Activated CD4-positive, alpha-beta T cell treated with anti-CD3 and anti-CD28 coated beads, Interleukin-2, Interleukin-6, amounts not matched to agents 100 ng/mL and 50 ng/mL, durations not matched to agents 16 hours and 8 hours (primary cell): ENCODE measurements around the gene PTPRK.

Experiments used
- DNase-seq: peaks from one replicate; pipeline ENCODE4 v3.0.0-alpha.2; 2020

PTPRK gene

DNA sequence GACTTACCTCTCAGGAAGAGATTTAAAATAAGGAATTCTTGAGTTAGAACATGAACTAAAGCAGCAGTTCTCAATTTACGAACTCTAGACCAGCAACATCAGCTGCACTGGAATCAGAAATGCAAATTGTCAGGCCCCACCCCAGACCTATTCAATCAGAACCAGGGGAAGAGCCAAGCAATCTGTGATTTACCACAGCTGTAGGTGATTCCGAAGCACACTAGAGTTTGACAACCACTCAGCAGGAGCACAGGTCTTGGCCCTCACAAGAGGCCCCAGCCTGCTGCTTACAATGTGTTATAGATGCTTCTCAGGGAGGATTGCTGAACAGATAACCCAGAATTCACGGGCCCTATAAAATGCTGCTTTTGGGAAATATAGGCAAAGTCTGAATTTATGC lies 279.2 kb downstream of the PTPRK start:
- DNase-seq = no peak

DNA sequence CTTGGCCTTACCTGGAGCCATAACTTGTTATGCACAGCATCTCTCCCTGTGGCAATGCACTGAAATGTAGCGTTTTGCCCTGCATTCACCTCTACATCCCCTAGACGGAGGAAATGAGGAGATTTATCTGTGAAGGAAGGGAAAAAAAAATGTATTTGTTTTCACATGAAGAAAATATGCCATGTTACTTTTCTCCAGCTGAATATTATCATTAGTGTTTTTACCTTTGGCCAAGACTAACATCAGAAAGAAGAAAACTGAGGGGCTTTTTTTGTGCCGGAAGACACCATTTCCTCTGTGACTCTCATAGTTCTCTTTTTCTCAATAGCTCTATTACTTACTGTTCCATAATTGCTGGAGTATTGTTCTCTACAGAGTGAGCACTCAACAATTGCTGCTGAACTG lies 280.4 kb downstream of the PTPRK start:
- no peak for DNase-seq

DNA sequence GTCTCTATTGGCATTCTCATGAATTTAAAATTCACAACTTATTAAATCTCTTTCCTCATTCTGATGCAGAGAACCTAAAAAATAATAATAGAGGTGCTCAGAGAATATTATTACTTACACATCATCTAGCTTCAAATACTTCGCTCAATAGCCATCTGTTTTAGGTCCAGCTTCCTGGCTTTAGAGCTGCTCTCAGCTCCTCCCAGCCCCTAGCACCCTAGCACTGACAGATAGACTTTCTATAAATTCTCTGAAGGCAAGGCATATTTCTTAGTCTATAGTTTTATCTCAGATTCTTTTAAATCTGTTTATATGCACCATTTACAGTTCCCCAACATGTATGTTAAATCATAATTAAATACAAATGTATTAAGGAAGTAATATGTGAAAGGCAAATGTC lies 281.3 kb downstream of the PTPRK start:
- no peak for DNase-seq

DNA sequence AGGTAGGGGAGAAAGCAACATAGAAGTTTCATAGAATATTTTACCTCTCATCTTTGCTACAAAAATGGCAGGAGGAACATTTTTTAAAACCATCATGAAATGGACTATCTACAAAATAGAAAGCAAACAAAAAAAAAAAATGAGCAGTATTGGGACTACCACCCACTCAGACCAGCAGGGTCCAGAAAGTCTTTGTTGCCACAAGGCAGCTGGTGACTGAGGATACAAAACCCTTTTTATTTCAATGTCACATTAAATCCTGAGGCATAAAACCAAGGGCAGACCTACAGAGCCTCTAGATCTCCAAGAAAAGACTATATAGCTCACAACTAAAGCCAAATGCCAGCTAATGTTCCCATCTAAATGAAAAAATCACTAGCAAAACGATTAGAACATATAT lies 282.2 kb downstream of the PTPRK start:
- no peak for DNase-seq

DNA sequence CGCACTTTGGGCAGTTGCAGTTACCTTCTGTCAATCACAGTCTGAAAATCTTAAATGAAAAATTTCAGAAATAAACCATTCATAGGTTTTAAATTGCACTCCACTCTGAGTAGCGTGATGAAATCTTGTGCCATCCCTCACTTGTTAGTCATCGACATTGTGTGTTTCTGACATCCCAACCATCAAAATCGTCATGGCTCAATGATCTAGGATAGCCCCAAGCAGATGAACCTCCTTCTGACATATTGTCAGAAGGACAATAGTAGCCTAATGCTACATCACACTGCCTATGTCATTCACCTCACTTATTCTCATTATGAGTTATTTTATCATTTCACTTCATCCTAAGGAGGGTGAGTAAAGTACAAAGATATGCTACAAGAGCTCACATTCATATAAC lies 284.8 kb downstream of the PTPRK start:
- DNase-seq = no peak

DNA sequence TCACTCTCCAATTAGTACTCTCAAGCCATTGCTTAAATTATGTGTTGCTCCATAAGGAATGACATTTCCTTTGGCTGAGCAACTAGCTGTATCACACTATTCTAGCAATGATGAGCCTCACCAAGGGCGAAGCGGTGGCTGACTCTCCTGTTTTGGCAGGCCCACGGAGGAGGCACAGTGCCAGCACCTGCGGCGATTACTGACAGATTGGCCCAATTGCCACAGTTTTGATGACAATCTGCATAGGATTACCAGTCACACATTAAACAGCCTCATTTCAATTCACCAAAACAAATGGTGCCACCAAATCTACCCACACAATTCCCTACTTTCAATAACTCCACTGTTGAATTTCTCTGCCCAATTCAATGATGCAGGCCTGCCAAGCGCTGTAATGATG lies 286.9 kb downstream of the PTPRK start:
- DNase-seq = no peak

DNA sequence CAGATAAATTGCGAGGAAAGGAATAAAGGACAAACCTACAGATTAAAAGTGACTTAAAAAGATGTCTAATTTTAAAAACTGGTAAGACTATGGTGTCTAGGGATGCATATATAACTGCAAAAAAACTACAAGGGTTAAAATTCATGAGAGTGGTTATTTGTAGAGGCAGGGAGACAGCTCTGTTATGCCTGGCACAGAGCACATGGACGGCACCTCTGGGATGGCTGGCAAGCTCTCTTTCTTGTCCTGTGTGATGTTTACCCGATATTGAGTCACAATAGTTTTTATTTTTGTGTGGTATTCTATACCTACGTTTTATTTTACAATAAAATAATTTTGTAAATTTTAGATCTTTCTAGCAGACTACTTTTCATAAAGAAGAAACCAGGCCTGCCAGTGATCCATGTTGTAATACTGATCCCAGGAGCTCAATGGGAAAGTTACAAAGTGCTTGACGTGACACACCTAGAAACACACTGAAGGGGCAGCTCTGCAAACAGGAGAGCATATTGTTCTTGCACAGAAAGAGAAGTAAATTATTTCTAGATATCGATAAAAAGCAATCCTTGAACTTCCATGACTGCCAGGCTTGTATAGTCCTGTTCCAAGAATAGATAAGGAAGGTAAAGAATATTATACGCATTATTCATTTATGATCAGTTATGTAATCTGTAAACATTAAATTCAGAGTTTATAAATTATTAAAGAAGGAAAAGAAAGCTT lies 290.0 kb downstream of the PTPRK start:
- DNase-seq = no peak

DNA sequence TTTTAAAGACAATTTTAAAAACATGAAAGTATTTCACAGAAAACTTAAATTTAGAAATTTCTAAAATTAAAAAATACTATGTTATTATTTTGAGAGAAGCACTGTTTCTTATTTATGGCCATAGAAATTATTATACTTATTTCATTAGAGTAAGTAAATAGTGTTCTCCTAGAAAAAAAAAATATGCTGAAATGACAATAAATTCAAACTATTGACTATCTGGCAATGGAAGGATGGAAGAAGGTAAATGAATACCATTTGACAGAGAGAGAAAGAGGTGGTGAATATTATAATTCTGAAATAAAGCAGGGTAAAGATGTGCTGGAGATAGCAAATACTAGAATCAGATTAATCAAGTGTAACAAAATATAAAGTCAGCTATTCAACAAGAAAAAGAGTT lies 294.8 kb downstream of the PTPRK start:
- DNase-seq = no peak

DNA sequence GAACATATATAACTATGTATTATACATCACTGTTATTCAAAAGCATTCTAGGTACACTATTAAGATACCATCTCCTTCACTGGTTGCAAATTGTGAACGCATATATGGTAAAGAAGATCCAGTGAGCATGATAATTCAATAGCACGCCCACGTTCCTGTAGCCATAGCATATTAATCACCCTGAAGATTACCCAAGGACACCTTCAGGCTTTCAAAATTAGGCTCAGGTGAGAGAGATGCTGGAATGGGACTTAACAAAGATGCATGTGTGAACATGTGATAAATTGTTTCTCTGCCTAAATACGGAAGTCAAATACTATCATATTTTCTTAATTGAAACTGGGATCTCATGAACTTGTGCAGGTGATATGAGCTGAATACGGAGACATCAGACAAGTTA lies 303.5 kb downstream of the PTPRK start:
- DNase-seq = no peak

DNA sequence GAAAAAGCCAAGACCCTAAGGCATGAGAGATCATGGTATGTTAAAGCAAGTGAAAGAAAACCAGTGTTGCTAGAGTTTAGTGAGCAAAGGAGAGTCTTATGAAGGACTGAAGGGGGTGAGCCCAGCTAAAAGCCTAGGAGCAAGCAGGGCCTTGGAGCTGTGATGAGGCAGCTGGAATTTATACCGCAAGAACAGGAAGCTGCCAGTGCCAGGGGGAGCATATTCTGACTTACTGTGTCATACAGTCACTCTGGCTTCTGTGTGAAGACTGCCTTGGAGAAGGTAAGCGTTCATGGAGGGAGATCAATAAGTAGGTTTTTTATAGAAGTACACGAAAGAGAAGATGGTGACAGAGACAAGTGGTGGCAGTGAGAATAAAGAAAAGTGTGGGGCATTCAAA lies 310.6 kb downstream of the PTPRK start:
- DNase-seq = no peak

DNA sequence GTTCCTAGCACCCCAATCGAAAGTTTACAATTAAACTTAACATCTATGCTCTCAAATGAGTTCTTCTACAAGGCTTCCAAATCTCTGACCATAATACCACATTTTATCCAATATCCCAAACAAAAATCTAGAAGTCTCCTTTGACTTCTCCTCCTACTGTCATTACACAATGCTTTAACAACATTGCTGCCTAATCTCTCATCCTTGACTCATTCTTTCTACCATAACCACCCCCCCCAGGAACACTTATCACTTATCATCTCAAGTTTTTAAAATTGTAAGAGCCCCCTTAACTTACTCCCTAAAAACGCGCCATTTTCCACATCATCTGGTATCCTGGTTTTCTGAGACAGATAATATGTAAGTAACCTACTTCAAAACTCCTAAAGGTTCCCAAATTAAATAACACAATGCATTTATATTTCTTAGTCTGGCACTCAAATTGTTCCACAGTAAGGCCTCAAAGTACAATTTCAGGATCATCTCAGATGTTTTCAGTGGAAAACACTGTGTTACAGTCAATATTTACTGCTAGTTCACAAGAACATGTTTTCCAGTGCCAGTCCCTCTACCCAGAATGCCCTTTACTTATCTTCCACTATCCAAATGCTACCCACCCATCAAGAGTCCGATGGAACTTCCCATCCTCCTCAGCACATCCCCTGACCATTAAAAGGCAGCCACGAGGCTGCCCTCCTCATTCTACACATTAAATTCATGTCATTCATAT lies 311.4 kb downstream of the PTPRK start:
- no peak for DNase-seq

DNA sequence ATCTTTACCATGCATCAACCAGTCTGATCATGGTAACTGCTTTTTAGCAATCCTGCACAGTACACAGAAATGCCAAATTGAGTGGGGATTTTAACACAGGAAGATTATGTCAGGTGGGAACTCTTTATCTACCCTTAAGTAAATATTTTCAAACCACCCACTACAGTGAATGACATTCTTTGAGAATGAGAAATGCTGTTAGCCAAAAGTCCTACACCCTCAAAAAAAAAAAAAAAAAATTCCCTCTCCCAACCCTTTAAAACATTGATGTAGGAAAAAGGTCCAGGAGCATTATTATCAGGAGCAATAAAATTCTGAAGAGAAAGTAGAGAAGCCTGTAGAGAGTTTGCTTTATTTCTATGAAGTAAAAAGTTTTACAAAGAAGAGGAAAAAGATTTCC lies 312.3 kb downstream of the PTPRK start:
- no peak for DNase-seq

DNA sequence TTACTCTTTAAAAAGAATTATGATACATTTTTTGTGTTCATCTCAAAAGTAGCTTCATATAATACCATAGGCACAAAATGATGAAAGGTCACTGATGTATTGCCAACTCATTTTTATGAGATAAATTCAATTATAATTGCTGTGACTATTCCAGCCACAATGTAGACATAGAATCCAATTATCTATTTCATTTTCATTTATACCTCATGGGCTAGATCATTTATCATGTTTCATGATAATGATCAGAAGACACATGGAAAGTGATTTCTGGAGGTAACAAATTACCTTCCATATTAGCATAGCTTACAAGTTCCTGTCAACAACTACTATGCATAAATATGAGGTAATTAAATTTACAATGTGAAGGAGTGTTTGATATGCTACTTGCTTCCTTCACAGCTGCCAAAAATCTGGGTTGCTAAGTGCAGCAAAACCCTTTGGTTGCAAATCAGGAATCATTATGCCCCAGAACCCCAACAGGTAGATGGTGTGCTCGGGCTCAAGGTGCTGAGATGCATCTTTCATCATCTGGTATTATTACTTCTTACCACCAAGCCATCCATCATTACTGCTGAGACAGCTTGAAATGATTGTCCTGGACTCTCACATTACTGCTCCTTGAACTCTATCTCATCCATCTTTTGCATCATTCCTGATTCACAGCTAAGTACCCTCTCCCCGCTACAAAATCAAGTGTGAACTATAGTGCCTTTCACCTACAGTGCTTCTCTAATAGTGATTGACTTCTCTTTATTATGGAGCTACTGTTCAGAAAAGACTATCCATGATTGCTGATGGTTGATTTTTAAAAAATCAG lies 313.6 kb downstream of the PTPRK start:
- no peak for DNase-seq

DNA sequence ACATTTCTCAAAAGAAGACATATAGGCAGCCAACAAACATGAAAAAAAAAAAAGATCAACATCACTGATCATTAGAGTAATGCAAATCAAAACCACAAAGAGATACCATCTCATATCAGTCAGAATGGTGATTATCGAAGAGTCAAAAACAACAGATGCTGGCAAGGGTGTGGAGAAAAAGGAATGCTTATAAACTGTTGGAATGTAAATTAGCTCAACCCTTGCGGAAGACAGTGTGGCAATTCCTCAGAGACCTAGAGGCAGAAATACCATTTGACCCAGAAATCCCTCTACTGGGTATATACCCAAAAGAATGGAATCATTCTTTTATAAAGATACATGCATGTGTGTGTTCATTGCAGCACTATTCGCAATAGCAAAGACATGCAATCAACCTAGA lies 315.8 kb downstream of the PTPRK start:
- DNase-seq = no peak

DNA sequence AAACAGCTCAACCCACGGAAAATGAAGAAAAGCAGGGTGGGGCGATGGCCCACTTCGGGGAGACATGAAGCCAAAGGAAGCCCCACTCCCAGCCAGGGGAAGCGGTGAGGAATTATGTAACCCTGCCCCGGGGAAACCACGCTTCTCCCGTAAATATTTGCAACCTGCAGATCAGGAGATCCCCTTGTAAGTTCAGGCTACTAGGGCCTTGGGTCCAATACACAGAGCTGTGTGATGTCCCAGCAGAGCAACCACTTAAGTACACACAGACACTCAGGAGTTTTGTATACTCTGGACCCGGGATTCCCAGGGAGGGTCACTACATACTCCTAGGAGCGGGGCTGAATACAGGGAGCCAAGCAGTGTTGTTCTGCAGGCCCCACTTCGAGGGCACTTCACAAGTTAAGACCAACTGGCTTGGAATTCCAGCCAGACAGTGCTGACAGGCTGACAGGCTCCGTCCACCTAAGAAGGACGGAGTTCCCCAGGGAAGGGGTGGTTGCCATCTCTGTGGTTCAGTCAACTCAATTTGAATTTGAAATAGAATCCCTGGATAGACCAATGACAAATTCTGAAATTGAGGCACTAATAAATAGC lies 318.1 kb downstream of the PTPRK start:
- no peak for DNase-seq

DNA sequence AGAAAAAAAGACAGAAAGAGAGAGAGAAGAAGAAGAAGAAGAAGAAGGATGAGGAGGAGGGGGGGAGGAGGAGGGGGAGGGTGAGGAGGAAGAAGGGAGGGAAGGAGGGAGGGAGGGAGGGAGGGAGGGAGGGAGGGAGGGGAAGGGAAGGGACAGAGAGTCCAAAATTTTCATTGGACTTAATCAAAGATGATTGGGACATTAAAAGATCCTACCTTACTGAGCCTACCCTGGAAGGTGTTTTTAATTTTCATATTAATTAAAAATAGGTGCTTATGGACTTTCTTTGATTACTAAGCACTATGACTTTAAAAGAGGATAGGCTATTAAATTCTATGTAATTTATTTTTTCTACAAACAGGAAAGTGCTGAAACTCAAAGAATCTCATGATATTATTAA lies 319.6 kb downstream of the PTPRK start:
- no peak for DNase-seq

DNA sequence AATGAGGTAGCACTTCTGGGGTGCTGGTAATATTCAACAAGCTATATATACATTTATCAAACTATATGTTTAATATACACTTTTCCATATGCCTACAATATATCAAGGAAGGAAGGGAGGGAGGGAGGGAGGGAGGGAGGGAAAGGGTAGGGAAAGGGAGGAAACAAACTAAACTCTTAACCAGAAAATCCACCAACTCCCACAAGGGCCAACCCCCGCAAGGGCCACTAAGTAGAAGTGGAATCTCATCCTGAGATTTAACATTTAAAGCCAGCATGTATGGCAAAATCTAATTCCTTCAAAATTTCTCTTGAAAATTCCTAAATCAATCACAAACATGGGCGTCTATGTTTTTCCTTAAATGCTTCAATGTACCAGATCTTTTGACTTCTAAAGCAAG lies 320.9 kb downstream of the PTPRK start:
- no peak for DNase-seq

DNA sequence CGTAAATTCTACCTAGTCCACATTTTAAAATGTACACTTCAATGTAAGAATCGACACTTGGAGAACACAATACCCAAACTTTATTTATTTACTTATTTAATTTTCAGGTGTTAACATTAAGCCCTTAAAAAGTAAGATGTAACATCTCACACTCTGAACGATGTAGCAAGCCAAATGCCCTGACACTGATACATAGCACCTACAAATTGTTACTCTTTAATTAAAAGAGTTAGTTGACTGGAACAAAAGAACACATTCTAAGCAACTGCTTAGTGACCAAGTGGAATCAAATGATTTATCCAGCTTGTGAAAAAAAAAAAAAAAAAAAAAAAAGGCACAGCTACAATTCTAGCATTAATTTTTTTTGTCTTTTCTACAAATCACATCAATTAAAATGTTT lies 327.4 kb downstream of the PTPRK start:
- DNase-seq = no peak

DNA sequence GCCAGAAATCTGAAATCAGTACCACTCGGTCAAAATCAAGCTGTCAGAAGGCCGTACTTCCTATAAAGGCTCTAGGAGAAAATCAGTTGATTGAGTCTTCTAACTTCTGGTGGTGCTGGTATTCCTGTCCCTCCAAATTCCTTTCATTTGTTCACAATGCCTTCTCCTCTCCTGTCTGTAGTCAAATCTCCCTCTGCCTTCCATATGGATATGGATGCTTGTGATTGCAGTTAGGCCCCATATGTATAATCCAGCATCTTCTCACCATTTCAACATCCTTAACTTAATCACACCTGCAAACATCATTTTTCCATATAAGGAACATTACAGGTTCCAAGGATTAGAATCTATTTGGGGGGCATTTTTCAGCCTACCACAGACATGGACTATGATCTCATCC lies 331.7 kb downstream of the PTPRK start:
- DNase-seq = no peak

DNA sequence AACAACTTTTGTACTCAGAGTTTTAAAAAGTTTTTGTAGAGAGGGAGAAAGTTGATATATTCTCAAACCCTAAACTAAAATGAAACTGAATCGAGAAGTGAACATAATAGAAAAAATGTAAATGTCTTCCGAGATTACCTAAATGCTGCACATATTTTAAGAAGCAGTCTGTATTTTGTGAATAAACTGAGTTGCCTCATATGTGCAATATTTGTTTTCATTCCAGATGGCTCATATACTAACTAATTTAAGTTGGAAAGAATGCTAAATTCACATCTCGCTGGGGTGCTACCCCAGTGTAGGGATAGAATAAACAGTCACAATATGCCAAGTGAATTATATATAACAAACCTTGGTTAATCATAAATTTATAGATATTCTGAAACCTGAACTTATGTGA lies 333.7 kb downstream of the PTPRK start:
- no peak for DNase-seq

DNA sequence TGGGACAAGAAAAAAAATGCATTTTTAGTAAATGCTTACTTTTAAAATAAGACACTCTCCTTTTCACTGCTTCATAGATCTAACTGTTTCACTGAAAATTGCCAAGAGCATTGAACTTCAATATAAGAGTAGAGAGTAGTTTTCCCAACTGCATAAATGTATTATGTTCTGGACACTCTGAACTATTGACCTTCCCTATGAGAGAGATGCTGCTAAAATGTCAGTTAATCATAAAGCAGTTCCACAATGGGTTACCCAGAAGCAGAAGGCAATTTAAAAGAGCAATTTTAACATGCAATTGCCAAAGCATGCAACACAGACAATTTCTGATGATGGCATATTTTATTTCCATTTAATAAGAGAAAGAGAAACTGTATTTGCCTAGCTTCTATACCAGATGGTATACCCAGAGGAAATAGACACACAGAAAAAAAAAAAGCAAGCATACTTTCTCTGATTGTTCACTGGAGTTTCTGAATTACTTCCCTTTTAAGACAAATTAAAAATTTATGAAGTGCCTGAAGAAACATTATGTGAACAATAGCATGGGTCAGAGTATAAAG lies 340.4 kb downstream of the PTPRK start:
- no peak for DNase-seq

DNA sequence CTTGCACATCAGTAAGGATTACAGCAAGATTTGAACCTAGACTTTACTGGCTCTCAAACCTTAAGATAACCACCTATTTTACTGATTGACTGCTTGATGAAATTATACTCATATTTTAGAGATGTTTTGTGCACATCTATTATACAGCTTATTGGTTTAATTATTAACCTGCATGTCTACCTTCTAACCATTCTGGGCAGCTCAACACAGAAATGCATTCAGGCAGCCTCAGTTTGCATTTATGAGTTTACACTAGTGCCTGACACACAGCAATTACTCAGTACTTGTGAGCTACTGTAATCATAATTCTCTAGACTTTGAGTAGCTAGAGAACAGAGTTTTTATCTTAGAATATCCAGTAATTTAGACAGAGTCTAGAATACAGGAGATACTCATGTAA lies 345.7 kb downstream of the PTPRK start:
- DNase-seq = no peak
